NCI-H1417 (cell line): ENCODE data around the gene NIPA2.
"Not testable (repeated sequence)": the region's sequence is repeated elsewhere in the genome, so short reads cannot be mapped to it uniquely, and the experiment has no call there.

ENCODE experiments used
- DNase-seq, 3 experiments: peaks; one replicate each; lab custom pipeline; 2025; lab: John Stamatoyannopoulos, UW

The NIPA2 gene

DNA sequence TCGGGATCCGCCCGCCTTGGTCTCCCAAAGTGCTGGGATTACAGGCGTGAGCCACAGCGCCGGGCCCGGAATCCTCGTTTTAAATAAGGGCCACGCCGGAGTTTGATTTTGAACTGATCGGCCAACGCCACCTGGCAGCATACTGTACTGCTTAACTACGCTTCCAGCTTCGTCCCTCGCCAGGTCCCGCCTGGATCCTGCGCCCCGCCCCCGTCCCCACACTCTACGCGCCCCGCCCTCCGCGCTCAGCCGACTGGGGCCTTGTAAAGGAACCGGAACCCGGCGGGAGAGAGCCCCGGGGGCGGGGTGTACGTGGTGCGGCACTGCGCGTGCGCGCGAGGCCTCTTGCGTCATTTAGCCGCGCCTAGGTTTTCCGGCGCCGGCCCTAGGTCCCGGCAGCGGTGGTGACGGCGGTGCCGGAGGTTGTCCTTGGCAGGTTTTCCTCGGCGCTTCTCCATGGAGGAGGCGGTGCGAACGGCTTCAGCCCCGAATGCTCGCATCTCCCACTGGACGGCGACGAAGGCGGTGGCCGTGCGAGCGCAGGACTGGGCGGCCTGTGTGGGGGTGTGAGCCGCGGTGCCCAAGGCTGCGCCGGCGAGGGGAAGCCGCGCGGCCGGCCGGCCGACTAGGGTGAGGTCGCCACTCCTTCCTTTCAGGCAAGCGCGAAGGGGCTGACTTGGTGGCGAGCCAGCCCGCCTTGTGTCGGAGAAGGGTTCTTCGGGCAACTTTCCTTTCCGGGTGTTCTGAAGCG, at the start of gene NIPA2:
NIPA2 (plus strand) TSS at position 375 of the 751 bp plus-strand sequence. CDS start 13,066 bp downstream, outside the sequence.
- DNase-seq: peak; percentile 96 to 99 (median 99)

DNA sequence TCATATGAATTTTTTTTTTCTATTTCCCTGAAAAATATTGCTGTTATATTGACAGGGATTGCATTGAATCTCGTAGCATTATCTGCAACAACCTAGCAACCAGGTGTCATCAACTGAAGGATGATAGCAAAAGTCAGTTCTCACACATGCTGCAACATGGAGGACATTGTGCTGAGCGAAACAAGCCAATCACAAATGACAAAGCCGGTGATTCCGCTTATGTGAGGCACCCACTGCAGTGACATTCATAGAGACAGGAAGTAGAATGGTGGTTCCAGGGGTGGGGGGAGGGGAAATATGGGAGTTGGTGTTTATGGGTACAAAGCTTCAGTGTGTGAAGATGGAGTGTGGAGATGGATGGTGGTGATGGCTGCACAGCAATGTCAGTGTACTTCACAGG, 44.4 kb upstream of the NIPA2 start:
- no peak for DNase-seq

DNA sequence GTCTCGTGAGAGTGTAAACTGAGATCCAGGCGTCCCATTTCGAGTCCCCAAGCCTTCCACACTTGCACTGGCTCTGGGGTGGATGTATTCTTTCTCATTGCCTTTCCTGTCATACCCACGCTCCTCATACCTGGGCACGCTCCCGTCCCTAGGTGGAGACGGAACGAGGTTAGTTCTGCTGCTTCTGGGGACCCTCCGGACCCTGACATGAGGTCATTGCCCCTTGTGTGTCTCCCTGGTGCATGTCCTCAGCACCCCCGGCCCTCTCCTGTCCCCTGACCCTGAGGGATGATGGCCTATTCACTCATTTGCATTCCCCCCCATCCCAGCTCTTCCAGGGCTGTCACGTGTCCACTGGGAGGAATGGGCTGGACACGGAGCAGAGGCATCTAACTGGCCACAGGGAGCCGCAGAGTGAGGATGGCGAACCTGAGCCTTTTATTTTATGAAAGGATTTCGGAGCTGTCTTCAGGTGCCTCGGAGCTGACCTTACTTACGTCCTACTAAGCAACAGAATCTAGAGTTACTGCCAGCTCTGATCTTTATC, 43.8 kb upstream of the NIPA2 start:
- no peak for DNase-seq

DNA sequence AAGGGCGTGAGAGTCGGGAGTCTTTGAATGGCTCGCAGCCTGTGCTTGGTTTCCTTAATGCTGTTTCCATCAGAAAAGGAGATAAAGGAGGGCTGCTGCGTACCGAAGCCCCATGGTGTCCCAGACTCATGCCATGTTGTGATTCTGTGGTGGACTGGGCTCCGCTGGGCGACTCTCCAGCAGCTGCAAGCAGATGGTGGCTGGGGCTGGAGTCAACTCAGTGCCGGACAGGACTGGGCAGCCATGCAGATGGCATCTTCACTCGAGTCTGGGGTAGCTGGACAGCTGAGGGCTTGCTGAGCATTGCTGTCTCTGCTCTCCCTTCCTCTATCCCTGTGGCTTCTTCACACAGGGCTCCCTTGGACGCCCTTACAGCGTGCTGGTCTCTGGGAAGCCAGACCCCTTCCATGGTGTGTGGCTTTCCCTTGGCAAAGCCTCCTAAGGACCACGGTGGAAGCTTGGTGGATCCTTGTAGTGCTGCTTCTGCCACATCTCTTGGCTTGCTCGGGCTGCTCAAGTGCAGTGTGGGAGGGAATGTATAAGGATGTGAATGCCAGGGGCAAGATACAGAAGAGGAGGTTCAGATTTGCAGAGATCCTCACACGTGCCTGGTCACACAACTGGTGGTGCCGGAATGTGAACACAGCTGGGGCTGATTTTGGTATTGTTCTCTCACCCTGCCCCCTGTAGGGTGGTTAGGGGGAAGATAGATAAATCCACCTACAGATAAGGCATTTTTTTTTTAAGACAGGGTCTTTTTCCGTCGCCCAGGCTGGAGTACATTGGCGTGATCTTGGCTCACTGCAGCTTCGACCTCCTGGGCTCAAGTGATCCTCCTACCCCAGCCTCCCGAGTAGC, 43.0 kb upstream of the NIPA2 start:
- no peak for DNase-seq

DNA sequence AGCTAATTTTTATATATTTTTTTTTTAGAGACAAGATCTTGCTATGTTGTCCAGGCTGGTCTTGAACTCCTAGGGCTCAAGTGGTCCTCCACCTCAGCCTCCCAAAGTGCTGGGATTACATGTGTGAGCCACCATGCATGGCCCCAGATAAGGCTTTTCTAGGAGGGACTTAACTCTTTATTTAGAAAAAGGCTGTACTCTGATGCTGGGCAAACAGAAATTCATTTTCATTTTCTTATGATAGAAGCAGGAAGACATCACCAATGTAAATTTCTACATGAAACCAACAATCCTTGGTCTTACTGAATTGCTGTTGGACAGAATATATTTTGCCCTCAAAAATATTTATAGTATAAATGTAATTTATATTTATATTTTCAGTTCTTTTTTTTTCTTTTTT, 42.4 kb upstream of the NIPA2 start:
- no peak for DNase-seq

DNA sequence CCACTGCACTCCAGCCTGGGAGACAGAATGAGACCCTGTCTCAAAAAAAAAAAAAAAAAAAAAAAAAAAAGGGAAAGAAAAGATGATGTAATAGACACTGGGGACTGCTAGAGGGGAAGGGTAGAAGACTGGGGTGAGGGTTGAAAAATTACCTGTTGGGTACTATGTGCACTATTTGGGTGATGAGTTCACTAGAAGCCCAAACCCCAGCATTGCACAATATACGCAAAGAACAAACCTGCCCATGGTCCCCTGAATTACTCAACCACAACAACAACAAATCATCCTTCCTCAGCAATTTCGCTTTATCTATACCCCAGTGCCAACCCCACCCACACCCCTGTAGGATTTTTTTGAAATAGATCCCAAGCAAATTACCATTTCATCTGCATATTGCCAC, 38.6 kb upstream of the NIPA2 start:
- DNase-seq: no peak

DNA sequence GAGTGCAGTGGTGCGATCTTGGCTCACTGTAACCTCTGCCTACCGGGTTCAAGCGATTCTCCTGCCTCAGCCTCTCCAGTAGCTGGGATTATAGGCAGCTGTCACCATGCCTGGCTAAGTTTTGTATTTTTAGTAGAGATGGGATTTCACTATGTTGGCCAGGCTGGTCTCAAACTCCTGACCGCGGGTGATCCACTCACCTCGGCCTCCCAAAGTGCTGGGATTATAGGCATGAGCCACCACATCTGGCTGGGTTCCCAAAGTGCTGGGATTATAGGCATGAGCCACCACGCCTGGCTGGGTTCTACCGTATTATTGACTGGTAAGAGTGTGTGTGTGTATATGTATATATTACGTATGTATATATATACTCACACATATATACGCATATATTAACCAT, 35.5 kb upstream of the NIPA2 start:
- not testable (repeated sequence) for DNase-seq

DNA sequence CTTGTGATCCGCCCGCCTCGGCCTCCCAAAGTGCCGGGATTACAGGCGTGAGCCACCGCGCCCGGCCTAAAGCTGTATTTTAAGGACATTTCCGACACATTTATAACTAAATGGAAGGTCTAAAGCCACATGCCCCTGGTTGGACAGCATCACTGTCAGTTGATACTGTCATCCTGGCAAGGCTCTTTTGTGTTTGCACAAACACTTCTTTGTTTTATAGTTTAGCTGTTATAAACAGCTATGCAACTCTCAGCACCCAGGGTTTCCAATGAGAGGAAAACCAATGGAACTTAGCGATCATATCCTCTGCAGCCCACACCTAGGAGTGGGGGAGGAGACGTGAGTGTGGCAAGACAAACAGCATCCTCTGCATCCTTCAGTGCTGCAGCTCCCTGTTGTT, 32.3 kb upstream of the NIPA2 start:
- DNase-seq: no peak

DNA sequence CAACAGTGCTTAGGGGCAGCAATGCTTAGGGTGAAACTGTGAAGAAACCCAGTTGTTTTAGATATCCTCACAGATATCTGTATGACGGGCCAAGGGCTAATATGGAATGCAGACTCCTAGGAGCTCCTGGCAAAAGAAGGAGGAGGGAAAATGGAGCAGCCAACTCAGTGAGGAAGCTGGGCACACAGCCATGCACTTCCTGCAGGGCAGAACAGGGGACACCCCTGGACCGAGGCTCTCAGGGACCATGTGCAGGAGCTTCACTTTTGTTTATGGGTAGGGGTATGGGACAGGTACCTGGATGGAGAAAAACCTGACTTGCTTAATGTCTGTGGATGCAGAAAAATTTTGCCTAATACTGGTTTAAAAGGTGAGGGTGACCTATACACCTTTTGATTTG, 31.8 kb upstream of the NIPA2 start:
- no peak for DNase-seq

DNA sequence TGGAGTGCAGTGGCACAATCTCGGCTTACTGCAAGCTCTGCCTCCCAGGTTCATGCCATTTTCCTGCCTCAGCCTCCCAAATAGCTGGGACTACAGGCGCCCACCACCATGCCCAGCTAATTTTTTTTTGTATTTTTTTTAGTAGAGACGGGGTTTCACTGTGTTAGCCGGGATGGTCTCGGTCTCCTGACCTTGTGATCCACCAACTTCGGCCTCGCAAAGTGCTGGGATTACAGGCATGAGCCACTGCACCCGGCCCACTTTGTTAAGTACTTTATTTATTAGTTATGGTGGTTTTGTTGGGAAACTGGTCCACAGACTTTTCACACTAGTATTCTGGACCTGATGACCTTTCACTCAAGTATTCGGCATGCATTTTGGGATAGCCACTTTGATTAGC, 30.6 kb upstream of the NIPA2 start:
- DNase-seq: not testable (repeated sequence)

DNA sequence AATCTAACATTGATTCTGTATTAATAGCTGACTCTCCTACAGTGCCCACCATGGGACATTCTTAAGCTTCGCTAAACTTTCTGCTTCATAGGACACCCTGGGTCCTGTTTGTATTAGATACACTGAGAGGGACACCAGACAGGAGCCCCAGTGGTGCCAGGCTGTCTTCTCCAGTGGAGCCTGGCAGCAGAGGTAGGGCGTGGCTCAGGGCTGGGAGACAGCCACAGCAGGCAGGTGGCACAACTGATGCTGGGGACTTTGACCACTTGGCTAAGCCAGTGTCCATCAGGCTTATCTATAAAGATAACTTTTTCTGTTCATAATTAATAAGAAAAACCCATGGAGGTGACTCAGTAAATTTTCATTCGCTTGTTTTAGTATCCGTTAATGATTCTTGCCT, 30.2 kb upstream of the NIPA2 start:
- DNase-seq: no peak

DNA sequence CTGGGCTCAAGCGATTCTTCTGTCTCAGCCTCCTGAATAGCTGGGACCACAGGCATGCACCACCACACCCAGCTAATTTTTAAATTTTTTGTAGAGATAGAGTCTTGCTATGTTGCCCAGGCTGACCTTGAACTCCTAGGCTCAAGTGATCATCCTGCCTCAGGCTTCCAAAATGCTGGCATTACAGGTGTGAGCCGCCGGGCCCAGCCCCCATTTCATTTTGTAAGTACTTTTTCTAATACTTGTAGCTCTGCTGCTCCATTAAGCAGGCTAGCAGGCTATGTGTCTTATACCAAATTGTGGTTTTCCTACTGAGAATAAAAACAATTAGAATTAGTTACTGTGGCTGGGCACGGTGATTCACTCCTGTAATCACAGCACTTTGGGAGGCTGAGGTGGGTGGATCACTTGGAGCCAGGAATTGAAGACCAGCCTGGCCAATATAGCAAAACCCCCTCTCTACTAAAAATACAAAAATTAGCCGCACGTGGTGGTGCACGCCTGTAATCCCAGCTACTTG, 29.6 kb upstream of the NIPA2 start:
- no peak for DNase-seq

DNA sequence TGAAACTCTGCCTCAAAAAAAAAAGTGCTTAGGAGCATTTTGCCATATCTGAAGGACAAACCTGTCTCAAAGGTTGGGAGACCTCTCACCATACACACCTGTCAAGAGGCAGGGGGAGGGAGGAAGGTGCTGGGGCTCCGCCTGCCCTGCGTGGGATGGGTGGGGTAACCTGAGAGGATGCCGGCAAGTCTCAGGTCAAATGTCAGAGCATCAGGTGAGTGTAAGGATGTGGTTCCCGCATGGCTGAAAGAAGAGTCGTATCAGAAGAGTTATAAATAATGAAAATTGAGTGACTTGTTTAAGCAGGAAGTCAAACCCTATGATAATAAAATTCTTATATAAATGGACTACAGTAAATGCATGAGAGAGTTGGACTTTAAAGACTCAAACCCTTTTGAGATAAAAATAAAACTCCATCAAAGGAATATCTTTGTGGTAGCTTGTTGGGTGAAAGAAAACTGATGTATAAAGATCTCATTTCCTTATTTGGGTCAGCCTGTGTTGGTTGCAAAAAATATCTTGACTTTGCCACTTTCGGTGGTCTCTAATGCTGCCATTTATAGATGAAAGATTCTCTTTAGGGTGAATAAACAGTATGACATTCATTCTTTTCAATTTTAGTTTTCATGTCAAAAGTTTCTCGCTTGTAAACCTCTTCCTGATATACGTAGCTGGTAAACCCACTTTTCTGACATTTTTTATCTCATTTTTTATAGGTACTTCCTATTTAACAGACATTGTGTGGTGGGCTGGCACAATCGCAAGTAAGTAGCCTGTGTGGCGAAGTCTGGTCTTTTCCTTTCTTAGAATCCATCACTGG, 28.2 kb upstream of the NIPA2 start:
- DNase-seq: no peak

DNA sequence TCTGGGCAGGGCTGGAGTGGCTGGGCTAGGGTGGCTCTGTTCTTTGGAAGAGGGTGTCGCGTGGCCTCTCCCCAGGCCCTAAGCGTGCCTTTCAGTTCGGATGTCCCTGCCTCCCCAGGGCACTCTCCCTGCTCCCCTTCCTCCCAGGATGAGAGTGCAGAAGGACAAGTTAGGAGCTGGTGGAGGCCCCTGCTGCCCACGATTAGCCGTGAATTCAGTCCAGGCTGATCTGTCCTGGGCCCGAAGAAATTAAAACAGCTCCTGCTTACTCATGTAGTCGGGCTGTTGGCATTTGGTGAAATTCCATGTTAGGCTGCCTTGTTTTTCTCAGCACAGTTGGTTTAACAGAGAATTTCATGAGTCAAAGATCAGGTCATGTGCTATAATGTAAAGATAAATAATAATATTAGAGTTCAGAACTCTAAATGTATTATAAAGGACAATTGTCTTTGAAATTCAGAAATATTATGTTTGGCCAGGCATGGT, 27.6 kb upstream of the NIPA2 start:
- no peak for DNase-seq

DNA sequence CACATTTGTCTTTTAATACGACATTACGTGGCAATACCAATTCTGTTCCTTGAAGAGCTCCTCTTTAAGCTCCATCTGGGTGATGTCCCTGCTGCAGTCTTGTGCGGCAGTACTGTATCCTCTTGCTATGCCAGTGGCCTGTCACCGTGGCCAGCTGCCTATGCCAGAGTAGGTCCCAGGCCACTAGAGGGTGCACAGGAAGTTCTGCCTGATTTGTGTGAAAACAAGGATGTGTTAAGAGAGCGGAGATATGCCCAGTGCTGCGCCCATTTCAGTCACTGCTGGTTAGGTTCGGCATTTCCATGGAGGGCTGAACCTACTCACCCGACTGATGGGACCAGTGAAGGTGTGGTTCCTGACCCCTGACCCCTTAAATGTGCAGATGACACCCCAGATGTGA, 26.8 kb upstream of the NIPA2 start:
- peak in 1 of 3 experiments; percentile 22 for DNase-seq

DNA sequence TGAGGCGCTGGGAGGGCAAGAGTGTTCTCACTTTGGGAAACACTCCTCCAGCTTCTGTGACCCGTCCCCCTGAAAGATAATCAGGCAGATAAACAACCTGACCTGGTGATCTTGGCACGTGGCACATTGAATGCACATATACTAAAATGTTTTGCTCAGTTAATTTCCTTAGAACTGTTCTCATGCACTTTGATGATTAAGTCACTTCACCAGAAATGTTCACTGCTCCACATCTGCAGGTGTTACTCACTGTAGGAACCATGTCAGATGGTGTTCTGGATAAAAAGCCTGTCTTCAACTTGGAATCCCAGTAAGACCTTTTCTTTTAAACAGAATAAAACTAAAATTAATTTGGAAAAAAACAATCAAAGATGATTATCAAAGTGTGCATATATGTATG, 24.6 kb upstream of the NIPA2 start:
- DNase-seq: no peak

DNA sequence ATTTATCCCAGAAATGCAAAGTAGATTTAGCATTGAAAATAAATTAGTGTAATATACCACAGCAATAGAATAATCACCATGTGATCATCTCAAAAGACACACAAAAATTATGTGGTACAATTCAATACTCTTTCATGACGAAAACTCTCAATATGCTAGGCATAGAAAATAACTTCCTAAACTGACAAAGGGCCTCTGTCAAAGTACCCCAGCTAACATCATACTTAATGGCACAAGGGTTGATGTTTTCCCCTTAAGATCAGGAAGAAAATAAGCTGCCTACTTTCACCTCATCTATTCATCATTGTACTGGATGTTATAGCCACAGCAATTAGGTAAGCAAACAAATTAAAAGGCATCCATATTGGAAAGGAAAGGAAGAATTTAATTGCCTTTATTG, 22.7 kb upstream of the NIPA2 start:
- DNase-seq: peak in 1 of 3 experiments; percentile 64

DNA sequence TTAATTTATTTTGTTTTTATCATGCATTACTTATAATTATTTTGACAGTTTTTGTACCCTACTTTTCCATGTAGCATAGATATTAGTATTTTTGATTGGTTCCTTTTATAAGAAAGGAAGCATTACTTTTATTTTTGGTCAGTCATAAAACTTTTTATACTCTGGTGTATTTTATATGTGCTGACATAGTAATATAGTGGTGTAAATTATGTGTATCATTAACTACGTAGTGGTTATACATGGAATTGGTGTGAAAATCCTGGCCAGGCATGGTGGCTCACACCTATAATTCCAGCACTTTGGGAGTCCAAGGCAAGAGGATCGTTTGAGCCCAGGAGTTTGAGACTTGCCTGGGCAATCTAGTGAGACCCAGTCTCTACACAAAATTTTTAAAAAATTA, 18.8 kb upstream of the NIPA2 start:
- no peak for DNase-seq

DNA sequence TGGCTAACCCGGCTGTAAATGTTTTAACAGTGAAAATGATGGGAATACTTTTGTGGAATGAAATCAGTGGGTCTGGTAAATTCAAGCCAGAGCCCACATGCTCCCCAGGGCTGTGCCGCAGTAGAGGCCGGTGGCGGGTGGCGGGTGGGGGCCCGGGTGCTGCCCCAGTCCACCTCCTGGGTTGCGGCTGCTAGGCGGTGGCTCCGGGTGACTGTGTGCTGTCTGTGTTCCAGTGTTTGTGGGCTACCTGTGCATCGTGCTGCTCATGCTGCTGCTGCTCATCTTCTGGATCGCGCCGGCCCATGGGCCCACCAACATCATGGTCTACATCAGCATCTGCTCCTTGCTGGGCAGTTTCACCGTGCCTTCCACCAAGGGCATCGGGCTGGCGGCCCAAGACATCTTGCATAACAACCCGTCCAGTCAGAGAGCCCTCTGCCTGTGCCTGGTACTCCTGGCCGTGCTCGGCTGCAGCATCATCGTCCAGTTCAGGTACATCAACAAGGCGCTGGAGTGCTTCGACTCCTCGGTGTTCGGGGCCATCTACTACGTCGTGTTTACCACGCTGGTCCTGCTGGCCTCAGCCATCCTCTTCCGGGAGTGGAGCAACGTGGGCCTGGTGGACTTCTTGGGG, 14.9 kb upstream of the NIPA2 start:
- no peak for DNase-seq

DNA sequence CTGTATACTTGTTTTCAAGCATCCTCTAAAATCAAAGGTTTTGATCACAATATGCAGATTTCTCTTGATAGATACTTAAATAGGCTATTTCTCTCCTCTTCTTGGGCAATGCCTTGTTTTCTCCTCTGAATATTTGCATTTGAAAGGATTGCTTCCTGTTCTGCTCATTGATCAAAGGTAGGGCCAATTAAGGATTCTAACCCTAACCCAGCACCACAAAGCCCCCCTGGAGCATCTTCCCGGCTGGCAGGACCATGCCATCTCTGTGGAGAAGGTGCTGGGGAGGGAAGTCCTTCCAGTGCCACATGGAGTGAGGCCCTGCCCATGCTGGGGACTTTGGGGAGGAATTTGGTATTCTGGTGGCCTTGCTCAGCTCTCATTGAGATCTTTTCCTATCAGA, 11.3 kb upstream of the NIPA2 start:
- no peak for DNase-seq

DNA sequence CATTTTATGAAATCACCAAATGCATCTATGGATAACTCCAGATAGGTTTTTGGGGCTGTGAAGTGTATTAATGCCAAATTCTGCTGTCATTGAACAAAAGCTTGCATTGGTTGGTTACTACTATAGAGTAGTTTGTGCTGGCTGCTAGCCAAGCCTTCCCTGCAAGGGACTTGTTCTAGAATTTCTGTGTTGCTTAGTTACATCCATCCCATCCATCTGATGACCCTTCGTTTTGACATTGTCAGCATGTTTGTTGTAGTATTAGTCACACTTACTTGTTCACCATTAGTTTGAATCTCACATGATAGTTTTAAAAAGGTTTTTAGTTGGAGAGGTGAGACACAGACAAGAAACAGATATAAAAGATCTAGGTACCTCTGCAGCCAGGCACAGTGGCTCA, 7.0 kb upstream of the NIPA2 start:
- peak in 1 of 3 experiments; percentile 14 for DNase-seq
